AG04449 (cell line): ENCODE data around the gene SPPL2C.

Experiments used
- CTCF ChIA-PET: fragments of 350-600 bp; formaldehyde crosslinking; extraction: SDS; loops from one replicate; lab custom pipeline; 2021; ENCODE audit warnings: antibody characterized with exemption; lab: Yijun Ruan, JAX
- POLR2A ChIA-PET: fragments of 400-600, 350-600 bp; formaldehyde crosslinking; extraction: SDS; loops from one replicate; lab custom pipeline; 2020; ENCODE audit warnings: antibody characterized with exemption, inconsistent platforms; lab: Yijun Ruan, JAX
- DNase-seq: peaks from one replicate; pipeline ENCODE4 v3.0.0-alpha.2; 2010; ENCODE audit warnings: low read depth, low spot score
- H3K4me3 ChIP-seq: 2 replicates; pipeline ENCODE4 v1.5.1; 2011; ENCODE audit warnings: low read depth, mild to moderate bottlenecking, control low read depth, low read length
- TF ChIP-seq, protein P1 (sequence below): IDR thresholded peaks from one replicate; pipeline ENCODE4 v1.5.1; 2011; ENCODE audit warnings: mild to moderate bottlenecking, moderate library complexity, low read length, control low read depth, inconsistent platforms; ENCODE audit not compliant: insufficient read depth; ENCODE audit errors: missing control alignments

The SPPL2C gene

GRCh38 chr17:45818699-45819098 is 26.0 kb upstream of the SPPL2C start:
- DNase-seq, result no peak
- H3K4me3 ChIP-seq, result no peak overlapping the region
- POLR2A ChIA-PET, result no interaction called here
- CTCF ChIA-PET, result interaction anchor here (0.7 to 4.1 kb wide), 3 partner anchors 13 to 98 kb away, joined by 3 to 39 read pairs (median 5); no protein-coding TSS in a partner anchor
- TF ChIP-seq, protein P1, sequence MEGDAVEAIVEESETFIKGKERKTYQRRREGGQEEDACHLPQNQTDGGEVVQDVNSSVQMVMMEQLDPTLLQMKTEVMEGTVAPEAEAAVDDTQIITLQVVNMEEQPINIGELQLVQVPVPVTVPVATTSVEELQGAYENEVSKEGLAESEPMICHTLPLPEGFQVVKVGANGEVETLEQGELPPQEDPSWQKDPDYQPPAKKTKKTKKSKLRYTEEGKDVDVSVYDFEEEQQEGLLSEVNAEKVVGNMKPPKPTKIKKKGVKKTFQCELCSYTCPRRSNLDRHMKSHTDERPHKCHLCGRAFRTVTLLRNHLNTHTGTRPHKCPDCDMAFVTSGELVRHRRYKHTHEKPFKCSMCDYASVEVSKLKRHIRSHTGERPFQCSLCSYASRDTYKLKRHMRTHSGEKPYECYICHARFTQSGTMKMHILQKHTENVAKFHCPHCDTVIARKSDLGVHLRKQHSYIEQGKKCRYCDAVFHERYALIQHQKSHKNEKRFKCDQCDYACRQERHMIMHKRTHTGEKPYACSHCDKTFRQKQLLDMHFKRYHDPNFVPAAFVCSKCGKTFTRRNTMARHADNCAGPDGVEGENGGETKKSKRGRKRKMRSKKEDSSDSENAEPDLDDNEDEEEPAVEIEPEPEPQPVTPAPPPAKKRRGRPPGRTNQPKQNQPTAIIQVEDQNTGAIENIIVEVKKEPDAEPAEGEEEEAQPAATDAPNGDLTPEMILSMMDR, result no peak

- DNase-seq, result no peak
- ChIA-PET POLR2A (no interaction called here), CTCF (interaction anchor here (1.7 to 4.1 kb wide), 3 partner anchors 12 to 180 kb away, joined by 4 to 39 read pairs (median 5); no protein-coding TSS in a partner anchor)
- TF ChIP-seq, protein P1, result no peak
- no peak overlapping the region for H3K4me3 ChIP-seq
Observed at GRCh38 chr17:45819632-45820031, 25.0 kb upstream of the SPPL2C start.

DNA sequence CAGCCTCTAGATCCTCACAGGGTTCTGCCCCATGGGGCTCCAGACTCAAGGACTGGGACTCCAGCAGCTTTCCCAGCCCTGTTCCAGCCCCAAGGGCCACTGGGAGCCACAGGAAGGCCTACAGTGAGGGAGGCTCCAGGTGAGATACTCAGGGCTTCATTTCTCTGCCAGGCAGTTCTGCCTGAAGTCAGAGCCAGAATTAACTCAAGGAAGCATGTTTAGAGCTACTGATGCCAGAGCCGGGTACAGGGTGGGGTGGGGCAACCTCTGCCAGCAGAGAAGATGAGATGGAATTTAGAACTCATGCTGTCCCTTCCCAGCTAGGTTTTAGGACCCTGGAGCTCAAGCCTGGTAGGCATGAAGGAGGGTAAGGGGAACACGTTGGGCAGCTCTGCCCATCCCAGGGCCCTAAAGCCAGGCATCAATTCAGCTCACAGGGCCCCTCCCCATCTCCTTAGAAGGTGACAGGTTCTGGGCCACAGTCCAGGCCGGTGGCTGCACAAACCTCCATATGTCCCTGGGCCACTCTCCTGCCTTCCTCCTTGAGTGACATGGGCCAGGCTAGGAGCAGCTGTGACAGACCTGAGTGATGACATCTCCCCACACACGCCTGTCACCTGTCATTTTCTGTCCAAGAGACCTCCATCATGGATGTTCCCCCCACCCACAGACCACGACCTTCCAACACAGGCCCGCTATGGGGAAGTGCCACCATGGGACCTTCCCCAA is 24.5 kb upstream of the SPPL2C start:
- no peak for DNase-seq
- CTCF ChIA-PET, result interaction anchor here (1.7 to 4.1 kb wide), 3 partner anchors 11 to 180 kb away, joined by 4 to 39 read pairs (median 5); no protein-coding TSS in a partner anchor
- POLR2A ChIA-PET, result no interaction called here
- no peak overlapping the region for H3K4me3 ChIP-seq
- TF ChIP-seq, protein P1, result no peak

DNA sequence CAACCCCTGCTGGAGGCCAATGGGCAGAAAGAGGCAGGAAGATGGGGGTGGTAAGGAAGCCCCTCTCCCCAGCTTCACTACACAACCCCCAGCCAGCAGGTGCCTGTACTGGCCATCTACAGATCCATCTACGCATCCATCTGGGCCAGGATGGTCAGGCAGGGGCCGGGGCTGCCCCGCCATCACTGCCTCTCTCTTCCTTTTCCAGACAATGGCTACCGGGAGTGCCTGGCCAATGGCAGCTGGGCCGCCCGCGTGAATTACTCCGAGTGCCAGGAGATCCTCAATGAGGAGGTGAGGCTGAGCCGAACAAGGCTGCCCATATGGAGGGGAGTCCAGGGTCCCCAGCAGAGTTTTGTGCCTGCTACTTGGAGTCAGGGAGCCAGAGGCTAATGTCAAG is 23.5 kb upstream of the SPPL2C start:
- CTCF ChIA-PET, result interaction anchor here (1.7 to 4.1 kb wide), 2 partner anchors 10 to 181 kb away, joined by 4 to 39 read pairs; no protein-coding TSS in a partner anchor
- H3K4me3 ChIP-seq, result no peak overlapping the region
- DNase-seq, result no peak
- TF ChIP-seq, protein P1, result no peak
- POLR2A ChIA-PET, result no interaction called here

DNA sequence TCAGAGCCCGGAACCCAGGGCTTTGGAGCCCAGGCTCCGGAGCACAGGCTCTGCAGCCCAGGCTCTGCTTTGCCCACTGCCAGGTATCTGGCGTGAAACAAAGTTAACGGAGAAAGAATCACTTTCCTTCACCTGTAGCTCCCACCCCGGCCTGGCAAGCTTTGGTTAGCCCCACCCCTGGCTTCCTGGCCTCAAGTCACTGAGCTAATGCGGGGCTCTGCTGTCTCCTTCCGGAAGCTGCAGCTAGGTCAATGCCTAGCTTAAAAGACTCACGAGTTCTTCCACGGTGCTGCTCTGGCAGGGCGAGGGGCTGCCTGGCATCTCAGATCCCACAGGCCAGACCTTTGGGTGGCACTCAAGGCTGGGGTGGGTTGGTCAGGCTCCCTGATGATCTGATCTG is 21.1 kb upstream of the SPPL2C start:
- H3K4me3 ChIP-seq, result no peak overlapping the region
- CTCF ChIA-PET, result interaction anchor here (0.8 to 1.1 kb wide), 3 partner anchors 9 to 183 kb away, joined by 3 to 4 read pairs (median 3); no protein-coding TSS in a partner anchor
- POLR2A ChIA-PET, result no interaction called here
- no peak for DNase-seq
- TF ChIP-seq, protein P1, result no peak

GRCh38 chr17:45824475-45824874 is 20.2 kb upstream of the SPPL2C start:
- CTCF ChIA-PET, result interaction anchor here (0.8 kb wide), 1 partner anchor 183 kb away, joined by 3 read pairs; no protein-coding TSS in a partner anchor
- no peak for DNase-seq
- POLR2A ChIA-PET, result no interaction called here
- H3K4me3 ChIP-seq, result no peak overlapping the region
- TF ChIP-seq, protein P1, result no peak
